NCI-H82 treated with DMSO at 0.1 percent for 48 hours (cell line): ENCODE results near the gene MICALL2.

Experiments
- DNase-seq: peaks from one replicate; lab custom pipeline; 2025; ENCODE audit not compliant: unreplicated experiment; lab: John Stamatoyannopoulos, UW

Gene MICALL2

DNA sequence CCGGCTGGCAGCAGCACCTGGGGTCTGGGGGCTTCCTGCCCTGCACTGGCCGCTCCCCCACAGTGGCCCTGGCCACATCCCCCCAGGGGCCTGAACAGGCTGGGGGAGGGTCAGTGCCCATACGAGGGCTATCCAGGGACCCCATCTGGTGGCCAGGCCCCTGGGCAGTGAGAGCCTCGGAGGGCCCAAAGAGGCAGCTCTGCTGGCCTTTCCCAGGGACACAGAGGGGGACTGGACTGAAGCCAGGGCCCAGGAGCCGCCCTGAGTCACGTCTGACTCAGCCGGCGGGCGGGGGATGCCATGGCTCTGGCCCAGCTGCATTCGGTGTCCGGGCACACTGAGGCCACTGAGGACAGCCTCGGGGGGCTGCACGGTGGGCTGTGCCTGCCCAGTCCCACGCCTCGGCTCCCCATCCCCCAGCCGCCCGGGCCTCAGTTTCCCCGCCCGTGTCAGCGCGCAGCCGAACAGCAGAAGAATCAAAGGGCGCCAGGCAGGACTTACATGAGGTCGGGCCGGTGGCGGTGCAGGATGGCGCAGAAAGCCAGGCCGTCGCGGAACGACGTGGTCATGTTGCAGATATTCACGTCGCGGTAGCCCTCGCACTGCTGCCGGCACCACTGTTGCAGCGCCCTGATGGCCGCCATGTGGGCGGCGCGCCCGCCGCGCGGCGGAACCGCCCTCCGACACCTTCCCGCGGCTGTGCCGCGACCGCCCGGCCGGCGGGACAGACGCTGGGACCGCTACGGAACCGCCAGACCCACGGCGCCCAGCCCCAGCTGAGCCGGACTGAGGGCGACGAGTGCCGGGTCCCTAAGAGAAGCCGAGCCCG, at the start of gene MICALL2:
TSS of gene MICALL2 (minus strand) at position 788 of the 829 bp plus-strand sequence. CDS start at position 644, 144 bp downstream.
- DNase-seq: no peak

DNA sequence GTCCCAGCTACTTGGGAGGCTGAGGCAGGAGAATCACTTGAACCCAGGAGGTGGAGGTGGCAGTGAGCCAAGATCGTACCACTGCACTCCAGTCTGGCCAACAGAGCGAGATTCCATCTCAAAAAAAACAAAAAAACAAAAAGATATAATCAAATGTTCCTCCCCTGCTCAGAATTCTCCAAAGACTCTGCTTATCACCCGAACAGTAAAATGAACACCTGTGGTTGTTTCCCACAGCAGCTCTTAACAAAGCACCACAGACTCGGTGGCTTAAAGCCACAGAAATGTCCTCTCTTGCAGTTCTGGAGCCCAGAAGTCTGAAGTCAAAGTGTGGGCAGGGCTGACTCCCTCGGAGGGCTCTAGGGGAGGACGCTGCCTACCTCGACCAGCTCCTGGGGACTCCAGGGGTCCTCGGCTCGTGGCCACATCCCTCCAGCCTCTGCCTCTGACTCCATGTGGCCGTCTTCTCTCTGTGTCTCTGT, 49.0 kb upstream of the MICALL2 start:
- no peak for DNase-seq

DNA sequence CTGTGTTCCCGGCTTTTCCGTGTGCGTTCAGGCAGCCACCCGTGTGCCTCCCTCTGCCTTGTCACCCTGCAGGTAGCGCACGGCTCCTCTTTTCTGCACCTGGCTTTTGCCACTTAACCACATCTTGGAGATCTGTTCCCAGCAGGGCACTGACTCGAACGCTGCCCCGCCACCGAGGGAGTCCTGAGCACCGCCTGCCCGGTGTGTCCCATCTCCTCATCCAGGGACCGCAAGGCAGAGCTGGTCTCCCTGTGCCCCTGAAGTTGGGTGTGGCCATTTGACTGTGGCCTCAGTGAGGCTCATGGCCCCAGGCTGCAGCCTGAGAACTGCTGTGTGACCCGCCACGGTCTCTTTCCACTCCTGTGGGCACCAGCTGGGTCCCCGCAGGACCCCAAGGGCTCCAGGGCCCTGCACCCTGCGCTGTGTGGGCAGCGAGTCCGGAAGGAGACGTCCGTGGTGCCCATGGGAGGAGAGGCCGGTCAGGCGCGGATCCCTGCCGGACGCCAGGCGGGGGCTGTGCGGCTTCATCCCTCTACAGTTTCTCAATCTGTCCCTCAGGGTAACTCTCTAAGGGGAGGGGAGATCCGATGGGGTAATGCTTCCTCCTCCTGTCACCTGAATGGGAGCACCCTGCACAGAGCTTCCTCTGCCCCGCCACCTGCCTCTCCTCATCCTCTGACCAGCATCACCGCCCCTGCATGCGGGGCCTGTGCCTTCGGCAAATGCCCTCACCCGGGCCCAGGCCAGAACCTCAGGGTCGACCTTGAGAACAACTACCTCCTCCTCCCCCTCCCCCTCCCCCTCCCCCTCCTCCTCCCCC, 46.7 kb upstream of the MICALL2 start:
- DNase-seq: no peak

DNA sequence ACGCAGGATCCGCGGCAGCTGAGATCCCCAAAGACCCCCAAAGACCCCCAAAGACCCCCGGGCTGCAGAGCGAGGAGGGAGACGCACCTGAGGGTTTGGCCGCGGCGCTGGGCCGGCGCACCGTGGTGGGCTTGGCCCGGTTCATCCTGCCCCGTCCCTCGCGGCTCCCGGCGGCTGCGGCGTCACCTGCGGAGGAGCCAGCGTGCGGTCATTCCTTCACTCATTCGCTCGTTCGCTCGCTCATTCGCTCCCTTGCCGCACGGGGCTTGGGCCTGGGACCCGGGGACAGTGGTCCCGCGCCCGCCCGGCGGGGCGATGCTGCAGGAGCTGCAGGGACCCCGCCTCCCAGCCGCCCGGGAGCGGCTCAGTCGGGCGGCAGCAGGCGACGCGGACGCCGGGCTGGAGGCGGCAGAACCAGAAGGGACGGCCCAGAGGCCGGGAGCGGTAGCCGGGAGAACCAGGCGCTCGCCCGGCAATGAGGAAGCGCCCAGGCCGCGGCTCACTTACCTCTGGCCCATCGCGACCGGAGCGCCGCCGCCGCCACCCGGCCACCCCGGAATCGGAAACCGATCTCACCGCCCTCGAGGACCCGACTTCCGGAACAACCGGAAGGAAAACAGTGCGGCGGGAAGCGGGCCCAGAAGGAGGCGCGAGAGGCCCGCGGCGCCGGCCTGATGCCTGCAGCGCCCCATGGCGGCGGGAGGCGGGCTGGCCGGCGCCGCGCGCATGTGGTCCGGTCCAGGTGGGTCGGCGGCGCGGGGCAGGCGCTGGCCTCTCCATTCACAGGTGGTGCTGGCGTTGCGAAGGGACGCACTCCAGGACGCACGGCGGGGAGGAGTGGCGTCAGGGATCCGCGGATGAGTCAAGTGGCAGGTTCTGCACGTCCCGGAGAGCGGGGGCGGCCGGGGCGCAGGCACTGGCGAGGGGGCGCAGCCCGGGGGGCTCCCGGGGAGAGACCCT, 44.8 kb upstream of the MICALL2 start, which contains the start of gene INTS1:
TSS of gene INTS1 (minus strand) at position 574 of the 960 bp plus-strand sequence. CDS start at position 145, 429 bp downstream.
- peak; percentile 76 for DNase-seq

DNA sequence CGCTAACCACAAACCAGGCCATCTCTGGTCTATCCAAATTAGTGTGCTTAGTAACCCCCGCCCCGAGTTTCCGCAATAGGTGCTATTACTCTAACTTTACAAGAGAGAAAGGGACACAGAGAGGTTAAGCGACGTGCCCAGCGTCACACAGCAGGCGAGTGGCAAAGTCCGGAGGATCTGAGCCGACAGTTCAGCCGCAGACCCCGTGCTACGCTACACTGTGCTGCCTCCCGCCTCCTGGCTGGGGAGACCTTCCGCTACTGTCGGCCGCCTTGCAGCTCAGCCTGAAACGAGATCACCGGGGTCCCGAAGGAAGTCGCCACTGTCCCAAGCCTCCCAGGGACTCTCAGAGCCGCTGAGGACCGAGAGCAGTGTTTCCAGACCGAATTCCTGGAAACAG, 44.1 kb upstream of the MICALL2 start:
- DNase-seq: no peak

DNA sequence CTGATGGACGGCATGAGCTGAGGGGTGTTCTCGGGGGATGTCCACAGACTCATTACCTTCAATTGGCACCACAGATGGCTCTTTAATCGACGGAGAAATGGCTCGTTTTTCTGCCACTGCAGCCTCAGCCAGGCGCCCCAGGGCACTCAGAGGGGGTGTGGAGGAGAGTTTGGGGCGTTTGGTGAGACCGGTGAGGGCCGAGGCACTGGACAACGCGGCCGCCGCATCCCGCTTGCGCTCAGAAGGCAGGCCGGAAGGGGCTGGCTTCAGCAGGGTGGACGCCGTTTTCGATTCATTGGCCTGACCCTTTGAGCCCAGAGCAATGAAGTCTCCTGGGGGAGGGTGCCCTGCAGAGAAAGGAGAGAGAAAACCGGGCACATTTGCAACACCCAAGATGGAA, 43.6 kb upstream of the MICALL2 start:
- no peak for DNase-seq

DNA sequence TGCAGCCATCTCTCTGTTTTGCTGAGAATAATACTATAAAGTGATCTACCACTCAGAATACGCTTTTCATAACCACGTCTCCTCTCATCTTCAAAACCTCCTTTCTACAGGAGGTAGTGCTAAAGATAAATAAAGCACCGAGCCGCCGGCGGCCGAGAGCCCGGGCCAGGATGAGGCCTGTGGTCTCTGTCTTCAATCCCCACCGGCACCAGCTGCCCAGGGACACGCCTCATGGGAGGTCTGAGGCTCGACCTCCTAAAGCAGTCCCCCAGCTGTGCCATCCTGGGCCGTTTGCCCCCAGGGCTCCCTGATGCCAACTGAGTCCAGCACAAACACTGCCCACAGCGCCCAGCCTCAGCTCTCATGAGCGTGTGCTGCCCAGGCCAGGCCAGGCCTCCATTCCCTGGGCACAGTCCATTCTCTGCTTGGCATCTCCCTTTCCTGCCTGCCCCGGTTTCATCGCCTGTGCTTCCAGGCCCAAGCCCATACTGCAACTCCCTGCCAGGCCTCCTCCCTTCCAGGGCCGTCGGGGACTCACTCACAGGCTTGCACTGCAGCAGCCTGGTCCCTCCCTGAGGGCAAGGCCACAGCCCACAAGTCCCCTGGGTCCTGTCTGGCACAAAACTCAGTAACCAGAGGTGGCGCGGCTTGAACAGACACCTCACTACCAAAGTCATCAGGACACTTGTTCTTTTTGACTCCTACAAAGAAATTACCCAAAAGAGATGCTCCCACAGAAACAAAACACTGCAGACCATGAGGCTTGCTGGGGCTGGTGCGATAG, 42.4 kb upstream of the MICALL2 start:
- no peak for DNase-seq

DNA sequence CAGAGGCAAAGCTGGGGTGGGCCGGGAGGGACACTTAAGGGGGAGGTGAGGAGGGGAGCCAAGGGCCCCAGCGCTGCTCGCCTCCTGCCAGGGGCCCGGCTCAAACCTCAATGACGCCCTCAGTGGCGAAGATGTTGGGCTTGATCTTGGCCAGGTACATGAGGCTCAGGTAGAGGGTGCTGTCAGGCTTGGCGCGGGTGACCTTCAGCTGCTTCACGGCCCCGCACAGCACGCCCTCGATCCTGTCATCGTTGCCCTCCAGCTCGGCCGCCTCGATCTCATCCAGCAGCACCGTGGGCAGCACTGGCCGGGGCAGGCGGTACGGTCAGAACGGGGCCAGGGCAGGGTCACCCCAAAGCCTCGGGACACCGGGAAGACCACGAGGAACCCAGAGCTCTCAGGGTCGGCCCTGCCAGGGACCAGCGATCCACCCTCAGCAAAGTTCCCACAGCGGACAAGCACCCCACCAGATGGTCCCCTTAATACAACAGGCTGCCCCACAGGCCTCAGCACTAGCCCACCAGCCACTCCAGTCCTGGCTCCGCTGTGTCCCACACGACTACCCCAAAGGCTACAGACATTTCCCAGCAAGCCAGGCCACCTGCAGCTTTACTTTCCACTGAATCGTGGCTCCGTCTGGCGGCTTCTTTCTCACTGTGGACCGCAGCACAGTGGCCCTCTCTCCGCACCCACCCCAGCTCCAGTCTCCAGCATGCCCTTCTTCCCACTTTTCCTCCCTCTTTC, 41.0 kb upstream of the MICALL2 start:
- no peak for DNase-seq

DNA sequence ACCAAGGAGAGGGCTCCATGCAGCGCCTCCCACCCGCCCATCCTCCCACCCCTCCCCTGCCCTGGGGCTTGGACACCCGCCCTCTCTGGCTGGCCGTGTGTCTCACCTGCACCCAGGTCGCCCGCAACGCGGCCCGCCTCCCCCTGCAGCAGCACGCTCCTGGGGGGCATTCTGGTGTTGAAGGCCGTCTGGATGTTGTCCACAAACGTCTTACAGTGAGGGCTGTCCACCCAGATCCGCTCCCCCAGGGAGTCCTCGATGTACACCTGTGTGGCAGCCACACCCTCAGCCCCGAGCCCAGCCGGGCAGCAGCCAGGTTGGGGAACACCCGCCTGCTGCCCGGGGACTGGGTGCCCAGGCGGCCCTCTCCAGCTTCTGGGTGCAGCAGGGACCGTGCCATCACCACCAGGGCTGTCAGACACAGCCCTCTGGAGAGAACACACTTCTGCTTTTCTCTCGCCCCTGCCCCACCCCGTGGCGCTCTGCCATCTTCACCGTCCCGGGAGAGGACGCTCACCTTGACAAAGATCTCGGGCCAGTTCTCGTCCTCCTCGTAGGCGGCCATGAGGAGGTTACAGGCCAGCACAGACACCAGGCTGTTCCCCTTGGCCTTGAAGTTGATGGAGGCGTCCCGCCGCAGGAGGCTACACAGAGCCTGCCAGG, 40.2 kb upstream of the MICALL2 start:
- no peak for DNase-seq

DNA sequence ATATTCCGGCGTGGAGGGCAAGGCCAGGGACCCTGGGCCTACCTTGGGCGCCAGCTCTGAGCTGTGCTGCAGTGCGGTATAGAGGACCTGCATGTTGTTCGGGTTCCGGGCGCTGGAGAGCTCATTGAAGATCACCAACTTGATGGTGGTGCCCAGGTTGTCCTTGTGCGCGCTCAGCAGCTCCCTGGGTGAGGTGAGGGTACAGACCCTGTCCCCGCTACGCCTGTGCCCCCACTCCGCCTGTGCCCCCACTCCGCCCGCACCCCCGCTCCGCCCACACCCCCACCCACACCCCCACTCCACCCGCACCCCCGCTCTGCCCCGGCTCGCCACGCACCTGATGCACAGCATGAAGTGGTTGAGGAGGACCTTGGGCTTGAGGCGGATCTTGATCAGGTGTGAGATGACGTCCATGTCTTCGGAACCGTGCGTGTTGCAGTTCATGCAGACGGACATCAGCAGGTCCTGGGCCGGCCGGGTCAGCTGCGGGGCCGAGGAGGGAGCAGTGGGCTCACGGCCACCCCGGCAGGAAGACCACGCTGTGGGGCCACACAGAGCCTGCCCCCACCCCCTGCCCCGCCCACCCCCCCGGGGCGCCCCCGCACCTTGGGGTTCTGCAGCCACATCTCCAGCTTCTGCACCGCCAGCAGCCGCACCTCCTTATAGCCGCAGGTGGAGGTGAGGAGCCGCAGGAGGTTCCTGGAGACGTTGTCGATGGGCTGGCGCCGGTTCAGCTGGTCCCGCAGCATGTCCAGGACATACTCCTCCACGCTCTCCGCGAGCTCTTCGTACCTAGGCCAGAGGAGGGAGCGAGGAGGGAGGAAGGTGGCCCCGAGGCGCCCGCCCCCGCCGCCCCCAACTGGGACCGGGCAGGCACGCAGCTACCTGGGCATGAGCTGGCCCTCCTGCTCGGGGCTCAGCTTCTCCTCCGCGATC, 39.4 kb upstream of the MICALL2 start:
- no peak for DNase-seq

DNA sequence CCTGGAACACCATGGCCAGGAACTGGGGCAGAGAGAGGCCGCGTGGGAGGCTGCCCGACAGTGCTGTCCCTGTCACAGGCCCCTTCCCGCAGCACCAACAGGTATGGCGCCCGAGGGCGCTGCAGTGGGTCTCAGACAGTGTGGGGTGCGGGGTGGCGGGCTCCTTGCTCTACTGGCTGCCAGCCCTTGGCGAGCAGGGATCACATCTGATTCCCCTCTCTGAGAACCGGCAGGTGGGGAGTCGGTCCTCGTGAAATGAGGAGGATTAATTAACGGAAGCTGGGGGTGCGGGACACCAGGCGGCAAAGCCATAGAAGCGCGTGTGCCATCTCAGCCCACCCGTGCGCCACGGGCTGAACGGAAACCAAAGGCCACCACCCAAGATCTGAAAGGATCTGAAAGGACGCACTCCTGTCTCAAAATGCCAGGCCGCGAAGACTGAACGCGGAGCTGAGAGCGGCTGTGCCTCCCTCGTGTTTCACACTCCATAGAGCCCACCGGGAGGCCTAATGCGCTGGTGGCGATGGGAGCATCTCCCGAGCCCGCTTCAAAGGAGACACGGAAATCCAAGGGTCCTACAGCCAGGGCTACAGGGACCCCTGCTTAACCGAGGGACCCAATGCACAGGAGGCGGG, 38.1 kb upstream of the MICALL2 start:
- no peak for DNase-seq

DNA sequence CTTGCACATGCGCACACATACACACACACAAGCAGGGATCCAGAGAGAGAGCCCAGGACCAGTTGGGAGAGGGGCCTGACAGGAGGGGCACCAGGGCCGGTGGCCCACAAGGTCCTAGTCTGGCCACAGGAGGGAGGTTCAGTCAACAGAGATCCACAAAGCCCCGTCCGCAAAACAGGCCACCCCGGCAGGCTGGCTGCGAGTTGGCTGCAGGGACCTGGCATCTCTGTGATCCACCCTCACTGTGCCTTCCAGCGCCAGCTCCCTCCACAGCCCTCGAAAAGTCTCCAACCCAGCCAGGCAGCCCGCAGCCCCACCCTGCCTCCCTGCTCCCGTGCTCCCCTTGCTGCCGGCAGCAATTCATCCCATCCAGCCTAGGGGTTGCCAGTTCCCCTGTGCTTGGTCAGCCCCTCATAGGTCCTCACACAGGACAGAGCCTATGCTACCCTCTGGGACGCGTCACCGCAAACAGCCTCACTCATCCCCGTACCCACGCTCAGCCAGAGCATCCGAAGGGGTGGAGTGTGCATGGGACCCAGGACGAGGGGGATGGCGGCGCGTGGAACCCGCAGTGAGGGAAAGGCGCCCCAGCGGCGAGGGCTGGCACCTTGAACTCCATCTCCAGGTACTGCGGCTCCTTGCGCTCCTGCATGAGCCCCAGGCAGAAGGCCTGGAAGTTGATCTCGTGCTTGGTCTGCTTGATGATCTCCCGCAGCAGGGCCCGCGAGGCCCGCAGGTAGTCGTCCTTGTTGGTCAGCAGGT, 37.4 kb upstream of the MICALL2 start:
- no peak for DNase-seq

DNA sequence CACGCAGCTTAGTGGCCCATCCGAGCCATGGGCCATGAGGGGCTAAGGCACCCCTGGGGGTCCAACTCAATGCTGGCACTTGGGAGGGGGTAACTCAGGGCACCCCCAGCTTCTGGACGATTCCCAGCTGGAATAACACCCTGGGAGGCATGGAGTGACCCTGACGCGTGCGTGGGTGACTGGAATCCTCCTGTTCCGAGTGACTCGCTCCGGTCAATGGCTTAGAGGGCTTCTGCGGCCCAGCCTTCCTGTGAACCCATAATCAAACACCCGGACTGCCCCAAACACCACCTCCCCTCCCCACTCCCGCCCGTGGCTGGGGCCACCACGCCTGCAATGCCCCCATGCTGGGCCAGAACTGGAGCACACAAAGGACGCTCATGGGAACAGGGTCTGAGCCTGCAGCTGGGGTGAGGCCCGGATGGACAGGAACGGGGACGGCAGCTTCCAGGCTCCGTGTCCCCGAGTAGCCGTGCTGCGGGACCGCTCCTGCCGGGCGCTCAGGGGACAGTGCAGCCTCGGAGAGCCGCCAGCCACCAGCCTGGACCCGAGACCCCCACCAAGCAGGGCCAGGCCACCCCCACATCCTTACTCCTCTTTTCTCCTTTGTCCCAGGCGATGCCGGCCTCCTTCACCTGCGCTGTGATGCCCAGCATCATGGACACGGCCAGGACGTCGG, 36.4 kb upstream of the MICALL2 start:
- no peak for DNase-seq

DNA sequence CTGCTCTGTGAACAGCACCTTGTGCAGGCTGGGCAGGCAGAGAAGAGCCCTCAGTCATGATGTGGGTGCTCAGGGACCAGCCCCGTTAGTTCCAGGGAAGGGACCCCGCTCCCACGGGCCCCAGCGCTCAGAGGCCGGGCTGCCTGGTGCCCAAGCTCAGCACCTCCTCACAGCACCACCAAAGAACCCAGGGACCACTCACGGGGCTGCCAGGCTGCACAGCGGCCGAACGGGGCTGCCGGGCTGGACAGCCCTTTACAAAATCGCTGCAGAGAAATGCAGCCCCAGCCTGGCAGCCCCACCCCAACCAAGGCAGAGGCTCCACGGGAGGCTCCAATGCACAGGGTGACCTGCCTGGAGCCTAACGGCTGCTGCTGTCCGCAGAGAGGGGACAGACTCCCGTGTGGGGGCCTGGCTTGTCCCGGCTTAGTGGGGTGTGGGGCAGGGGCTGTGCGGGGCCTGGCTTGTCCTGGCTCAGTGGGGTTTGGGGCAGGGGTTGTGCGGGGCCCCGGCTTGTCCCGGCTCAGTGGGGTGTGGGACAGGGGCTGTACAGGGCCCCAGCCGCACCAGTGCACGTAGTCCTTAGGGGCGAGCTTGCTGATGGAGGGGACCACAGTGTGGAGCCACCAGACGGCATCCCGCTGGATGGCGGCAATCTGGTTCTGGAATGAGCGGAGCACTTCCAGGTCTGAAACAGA, 35.7 kb upstream of the MICALL2 start:
- no peak for DNase-seq

DNA sequence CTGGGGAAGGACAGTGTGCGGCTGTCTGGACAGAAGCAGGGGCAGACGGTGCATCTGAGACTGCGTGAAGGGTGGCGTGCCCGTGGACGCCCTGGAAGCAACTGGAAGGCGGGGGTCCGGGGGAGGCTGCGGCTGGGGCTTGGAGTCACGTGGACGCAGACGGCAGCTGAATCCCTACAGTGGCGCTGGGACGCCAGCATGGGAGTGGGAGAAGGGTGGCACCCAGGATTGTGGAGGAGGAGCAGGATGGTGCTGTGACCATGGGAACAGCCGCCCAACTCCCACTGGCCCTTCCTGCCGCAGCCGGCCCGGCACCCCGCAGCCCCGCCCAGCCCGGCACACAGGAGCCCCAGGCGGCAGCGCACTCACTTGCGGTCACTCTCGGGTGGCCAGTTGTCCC, 35.2 kb upstream of the MICALL2 start:
- no peak for DNase-seq
